PFSK-1 (cell line): ENCODE data around the gene EFR3B.

Source experiments
- FOXP2 ChIP-seq: optimal IDR thresholded peaks from 2 replicates; pipeline ENCODE3; 2011; ENCODE audit warnings: borderline replicate concordance, control low read depth, inconsistent platforms; ENCODE audit not compliant: insufficient read depth; ENCODE audit errors: extremely low read length, extremely low read depth
- POLR2AphosphoS5 ChIP-seq: IDR thresholded peaks from 2 replicates; pipeline ENCODE4 v1.6.1; 2012; ENCODE audit warnings: low read depth, mild to moderate bottlenecking, control low read depth, low read length, moderate library complexity
- REST ChIP-seq, 2 experiments: IDR thresholded peaks; 2 replicates each; pipeline versions ENCODE4 v1.6.1 to v1.8.0; 2011 to 2012; ENCODE audit warnings: low read depth in 2 of 2, low read length in 2 of 2, control low read depth in 1 of 2, inconsistent platforms in 1 of 2, mild to moderate bottlenecking in 1 of 2, moderate library complexity in 1 of 2; ENCODE audit not compliant: insufficient read depth in 1 of 2
- SIN3A ChIP-seq: IDR thresholded peaks from 2 replicates; pipeline ENCODE4 v1.6.1; 2012; ENCODE audit warnings: mild to moderate bottlenecking, low read length, moderate library complexity, borderline replicate concordance; ENCODE audit not compliant: insufficient read depth
- TAF1 ChIP-seq: IDR thresholded peaks from 2 replicates; pipeline ENCODE4 v1.6.1; 2012; ENCODE audit warnings: low read length, control low read depth, borderline replicate concordance; ENCODE audit not compliant: insufficient read depth

EFR3B gene

GRCh38 chr2:25073914-25074313 is 32.0 kb downstream of the EFR3B start:
- TF ChIP-seq FOXP2 (no peak), POLR2AphosphoS5 (no peak), SIN3A (no peak), REST (IDR thresholded peaks at IDR 0.05; ENCODE audit: insufficient read depth in 1 of 2, low read depth in 2 of 2, low read length in 2 of 2) (no peak), TAF1 (no peak)

- TF ChIP-seq REST (IDR thresholded peaks at IDR 0.05; ENCODE audit: insufficient read depth in 1 of 2, low read depth in 2 of 2, low read length in 2 of 2) (no peak), TAF1 (no peak), FOXP2 (no peak), POLR2AphosphoS5 (no peak), SIN3A (no peak)
Observed at GRCh38 chr2:25074826-25075225, 33.0 kb downstream of the EFR3B start.

GRCh38 chr2:25076749-25077148 is 34.9 kb downstream of the EFR3B start:
- no peak for TF ChIP-seq SIN3A
- TF ChIP-seq POLR2AphosphoS5 = no peak
- TF ChIP-seq REST (IDR thresholded peaks at IDR 0.05; ENCODE audit: insufficient read depth in 1 of 2, low read depth in 2 of 2, low read length in 2 of 2) = no peak
- no peak for TF ChIP-seq FOXP2
- TF ChIP-seq TAF1 = no peak

- no peak for TF ChIP-seq POLR2AphosphoS5
Observed at GRCh38 chr2:25077789-25078169, 35.9 kb downstream of the EFR3B start.

GRCh38 chr2:25078170-25079049 is 36.5 kb downstream of the EFR3B start:
- TF ChIP-seq TAF1 (no peak), SIN3A (no peak; the same call in 1 of the 2 replicates), REST (IDR thresholded peaks at IDR 0.05; ENCODE audit: insufficient read depth in 1 of 2, low read depth in 2 of 2, low read length in 2 of 2) (no peak), POLR2AphosphoS5 (no peak), FOXP2 (no peak)
